Endothelial cell of umbilical vein (primary cell): ENCODE results near the gene TNFRSF8. TPM values are rescaled to one million over a fixed set of nuclear protein-coding genes. Genes with fewer than 3 reads are reported as not detected.

Source experiments
- BruUV-seq: library from RNA; stranded (reverse); fragments of 400-500 nt; replicated peaks from 2 replicates; lab custom pipeline; 2021; lab: Mats Ljungman, UMichigan
- CTCF ChIA-PET: fragments of 300-600, 350-600 bp; sonication (Branson Sonifier 250); formaldehyde crosslinking; loops from one replicate; lab custom pipeline; 2021; ENCODE audit warnings: antibody characterized with exemption, inconsistent platforms; lab: Charles Lee
- POLR2A ChIA-PET: fragments of 300-600, 350-600 bp; sonication (Branson Sonifier 250); formaldehyde crosslinking; loops from one replicate; lab custom pipeline; 2021; ENCODE audit warnings: antibody characterized with exemption, inconsistent platforms; lab: Charles Lee
- DNase-seq: peaks from one replicate; pipeline ENCODE4 v3.0.0-alpha.2; 2011; ENCODE audit warnings: low read depth, low spot score
- FAIRE-seq: peaks from 2 replicates; lab custom pipeline; 2011; peaks lifted over from hg19 to GRCh38; lab: Jason Lieb, UNC
- H2AFZ ChIP-seq: 2 replicates; pipeline ENCODE4 v1.6.0; 2012; ENCODE audit warnings: low read depth, low read length, control low read depth, inconsistent platforms
- H3K27ac ChIP-seq: 2 replicates; pipeline ENCODE4 v1.5.1; 2011; ENCODE audit warnings: low read depth, mild to moderate bottlenecking, control low read depth, low read length, moderate library complexity; ENCODE audit not compliant: insufficient read depth
- H3K27me3 ChIP-seq, 2 experiments: 2 replicates each; pipeline versions ENCODE4 v1.6.0 to v1.6.1; 2011; ENCODE audit warnings: low read length in 2 of 2, mixed read lengths in 1 of 2; ENCODE audit not compliant: control insufficient read depth in 2 of 2, insufficient read depth in 2 of 2
- H3K36me3 ChIP-seq, 2 experiments: 2 replicates in 1 of 2; 3 replicates in 1 of 2; pipeline ENCODE4 v1.5.1; 2011; ENCODE audit warnings: low read length in 2 of 2, mild to moderate bottlenecking in 1 of 2, moderate library complexity in 1 of 2; ENCODE audit not compliant: control insufficient read depth in 2 of 2, insufficient read depth in 2 of 2; ENCODE audit errors: extremely low read depth in 1 of 2
- H3K4me1 ChIP-seq: 3 replicates; pipeline ENCODE4 v1.5.1; 2011; ENCODE audit warnings: mild to moderate bottlenecking, low read length; ENCODE audit not compliant: control insufficient read depth, insufficient read depth; ENCODE audit errors: extremely low read depth
- H3K4me2 ChIP-seq: 2 replicates; pipeline ENCODE4 v1.6.1; 2011; ENCODE audit warnings: low read length, control low read depth, mixed read lengths; ENCODE audit not compliant: insufficient read depth
- H3K4me3 ChIP-seq, 3 experiments: fragments of 200-600 bp in 1 of 3; sonication (generic), shearing (Covaris generic) in 1 of 3; replicated peaks in 1 of 3; 2 replicates each; pipeline ENCODE4 v1.5.1; 2011 to 2016; ENCODE audit warnings: control low read depth in 3 of 3, low read length in 3 of 3, mild to moderate bottlenecking in 2 of 3, inconsistent platforms in 1 of 3, low read depth in 1 of 3, moderate library complexity in 1 of 3; ENCODE audit not compliant: insufficient read depth in 1 of 3
- H3K79me2 ChIP-seq: 2 replicates; pipeline ENCODE4 v1.6.0; 2012; ENCODE audit warnings: low read length, inconsistent platforms; ENCODE audit not compliant: control insufficient read depth, insufficient read depth
- H3K9ac ChIP-seq: replicated peaks from 2 replicates; pipeline ENCODE3; 2011; ENCODE audit warnings: low read length, control low read depth; ENCODE audit not compliant: insufficient read depth; ENCODE audit errors: extremely low read depth
- H3K9me1 ChIP-seq: replicated peaks from 3 replicates; pipeline ENCODE4 v1.6.0; 2011; ENCODE audit warnings: mild to moderate bottlenecking, low read length; ENCODE audit not compliant: control insufficient read depth, insufficient read depth; ENCODE audit errors: extremely low read depth
- H3K9me3 ChIP-seq: replicated peaks from 2 replicates; pipeline ENCODE4 v1.5.1; 2012; ENCODE audit warnings: low read length, inconsistent platforms; ENCODE audit not compliant: control insufficient read depth, insufficient read depth
- H4K20me1 ChIP-seq: replicated peaks from 2 replicates; pipeline ENCODE3; 2011; ENCODE audit warnings: mild to moderate bottlenecking, low read length; ENCODE audit not compliant: control insufficient read depth, insufficient read depth; ENCODE audit errors: extremely low read depth
- EZH2 ChIP-seq: IDR thresholded peaks from 2 replicates; pipeline ENCODE4 v1.6.1; 2012; ENCODE audit warnings: borderline replicate concordance, low read depth, mild to moderate bottlenecking, moderate library complexity, low read length, inconsistent platforms; ENCODE audit not compliant: severe bottlenecking
- FOS ChIP-seq: IDR thresholded peaks from 2 replicates; pipeline ENCODE4 v1.6.1; 2011; ENCODE audit warnings: mild to moderate bottlenecking, low read length, moderate library complexity, borderline replicate concordance; ENCODE audit not compliant: insufficient read depth
- JUN ChIP-seq: IDR thresholded peaks from 2 replicates; pipeline ENCODE4 v1.6.1; 2011; ENCODE audit warnings: borderline replicate concordance, low read depth; ENCODE audit not compliant: insufficient read length, insufficient read depth
- dilution Hi-C: fragments of 300-500 bp; cut with MboI; formaldehyde crosslinking; loops from one replicate; pipeline ENCODE4 v1.15.0; 2019; ENCODE audit warnings: low sequenced_read_pairs; ENCODE audit not compliant: extremely low pct_ligation_motif_present
- intact Hi-C: fragments of 100-400 bp; cut with micrococcal nuclease; formaldehyde crosslinking; loops from one replicate; pipeline ENCODE4 v1.10.0; 2022
- polyA plus RNA-seq, 4 experiments: library from polyadenylated mRNA; depleted of rRNA in 3 of 4; stranded (reverse) in 3 of 4; unstranded in 1 of 4; fragments of >200 nt; gene quantifications; 2 replicates each; pipeline versions ENCODE4 v1.2.1 to v1.2.3, GENCODE V29; 2011 to 2012; ENCODE audit warnings: missing spikeins in 1 of 4
- total RNA-seq: library from RNA; stranded (reverse); gene quantifications from 2 replicates; pipeline ENCODE4 v1.2.3, GENCODE V29; 2021
- TF ChIP-seq, protein P1 (sequence below), 2 donors: IDR thresholded peaks; 1 replicate in 1 of 2; 2 replicates in 1 of 2; pipeline ENCODE4 v1.5.1; 2011; ENCODE audit warnings: low read length in 2 of 2, mild to moderate bottlenecking in 2 of 2, moderate library complexity in 2 of 2, control low read depth in 1 of 2, inconsistent platforms in 1 of 2, low read depth in 1 of 2; ENCODE audit not compliant: insufficient read depth in 1 of 2; ENCODE audit errors: extremely low read depth in 1 of 2

Gene TNFRSF8
- total and polyA plus RNA-seq, 2 donors (not counting 3 experiments of a cell fraction or from before 2014, with no cell fraction given): 0.47 TPM; not detected in 1

DNA sequence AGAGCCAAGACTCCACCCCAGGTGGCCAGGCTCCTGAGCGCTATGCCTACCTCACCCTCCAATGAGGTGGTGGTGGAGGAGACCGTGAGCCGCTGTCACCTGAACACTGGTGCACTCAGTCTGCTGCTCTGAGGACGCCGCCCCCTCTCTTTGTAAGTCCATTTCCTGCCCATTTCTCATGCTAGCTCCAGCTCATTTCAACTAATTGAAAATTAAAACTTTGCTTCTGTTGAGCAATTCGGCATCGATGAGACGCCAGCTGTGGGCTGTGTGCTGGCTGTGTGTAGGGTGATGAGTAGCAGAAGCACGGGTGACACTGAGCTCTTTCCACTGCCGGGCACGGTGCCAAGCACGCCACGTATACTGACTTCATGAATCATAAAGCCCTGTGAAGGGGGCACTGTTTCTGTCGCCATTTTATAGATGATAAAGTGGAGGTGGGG, 114.9 kb downstream of the TNFRSF8 start:
- H3K9me1 ChIP-seq: no peaks in the 10 kb centered on the region
- intact Hi-C loops: loop anchor here (1.0 to 2.0 kb wide), 5 partner anchors 10 to 426 kb away; no protein-coding TSS in a partner anchor
- no TSS peak for BruUV-seq
- H3K9ac ChIP-seq: peak overlapping the region; percentile 69
- no peaks in the 10 kb centered on the region for H3K27me3 ChIP-seq
- H3K27ac ChIP-seq: peak overlapping the region; percentile 95
- dilution Hi-C loops: no loop called here
- ChIA-PET CTCF (interaction anchor here (0.7 to 8.1 kb wide), 9 partner anchors 8 to 53 kb away, joined by 3 to 70 read pairs (median 6); no protein-coding TSS in a partner anchor), POLR2A (interaction anchor here (1.1 kb wide), 1 partner anchor 10 kb away, joined by 3 read pairs; no protein-coding TSS in a partner anchor)
- no peak overlapping the region for H3K4me3 ChIP-seq
- H4K20me1 ChIP-seq: no peaks in the 10 kb centered on the region
- peaks cover 43% of the 10 kb centered on the region for H3K4me1 ChIP-seq
- H3K79me2 ChIP-seq: peaks cover 20% of the 10 kb centered on the region
- no peak overlapping the region for H2AFZ ChIP-seq
- H3K4me2 ChIP-seq: peak overlapping the region; percentile 13
- no peaks in the 10 kb centered on the region for H3K36me3 ChIP-seq
- no peaks in the 10 kb centered on the region for H3K9me3 ChIP-seq
- TF ChIP-seq FOS (no peak), EZH2 (no peak), JUN (peak; percentile 26)
- TF ChIP-seq, protein P1, sequence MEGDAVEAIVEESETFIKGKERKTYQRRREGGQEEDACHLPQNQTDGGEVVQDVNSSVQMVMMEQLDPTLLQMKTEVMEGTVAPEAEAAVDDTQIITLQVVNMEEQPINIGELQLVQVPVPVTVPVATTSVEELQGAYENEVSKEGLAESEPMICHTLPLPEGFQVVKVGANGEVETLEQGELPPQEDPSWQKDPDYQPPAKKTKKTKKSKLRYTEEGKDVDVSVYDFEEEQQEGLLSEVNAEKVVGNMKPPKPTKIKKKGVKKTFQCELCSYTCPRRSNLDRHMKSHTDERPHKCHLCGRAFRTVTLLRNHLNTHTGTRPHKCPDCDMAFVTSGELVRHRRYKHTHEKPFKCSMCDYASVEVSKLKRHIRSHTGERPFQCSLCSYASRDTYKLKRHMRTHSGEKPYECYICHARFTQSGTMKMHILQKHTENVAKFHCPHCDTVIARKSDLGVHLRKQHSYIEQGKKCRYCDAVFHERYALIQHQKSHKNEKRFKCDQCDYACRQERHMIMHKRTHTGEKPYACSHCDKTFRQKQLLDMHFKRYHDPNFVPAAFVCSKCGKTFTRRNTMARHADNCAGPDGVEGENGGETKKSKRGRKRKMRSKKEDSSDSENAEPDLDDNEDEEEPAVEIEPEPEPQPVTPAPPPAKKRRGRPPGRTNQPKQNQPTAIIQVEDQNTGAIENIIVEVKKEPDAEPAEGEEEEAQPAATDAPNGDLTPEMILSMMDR (IDR thresholded peaks at IDR 0.05; ENCODE audit: extremely low read depth in 1 of 2, insufficient read depth in 1 of 2, low read depth in 1 of 2, low read length in 2 of 2): no peak
- FAIRE-seq (peak; percentile 94), DNase-seq (peak; percentile 85)
